GM21367 (cell line): Measurements from ENCODE around the gene HIVEP3.

Experiments used
- ATAC-seq: cut with Tn5 transposase; IDR thresholded peaks from one replicate; pipeline ENCODE4 v1.9.1; 2021; ENCODE audit not compliant: unreplicated experiment

Gene HIVEP3

DNA sequence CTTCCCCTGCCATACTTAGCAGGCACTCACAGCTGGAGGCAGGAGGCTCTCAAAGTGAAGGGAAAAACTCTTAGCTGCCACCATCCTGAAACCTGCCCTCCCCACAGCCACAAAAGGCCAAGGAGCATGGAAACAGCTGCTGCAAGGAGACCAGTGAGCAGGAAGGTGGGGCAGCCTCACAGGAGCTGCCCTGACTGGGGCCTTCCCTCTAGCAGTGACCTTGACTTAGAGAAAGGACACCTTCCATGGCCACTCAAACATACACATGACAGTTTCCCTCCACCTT lies 126.3 kb downstream of the HIVEP3 start:
- ATAC-seq = no peak

DNA sequence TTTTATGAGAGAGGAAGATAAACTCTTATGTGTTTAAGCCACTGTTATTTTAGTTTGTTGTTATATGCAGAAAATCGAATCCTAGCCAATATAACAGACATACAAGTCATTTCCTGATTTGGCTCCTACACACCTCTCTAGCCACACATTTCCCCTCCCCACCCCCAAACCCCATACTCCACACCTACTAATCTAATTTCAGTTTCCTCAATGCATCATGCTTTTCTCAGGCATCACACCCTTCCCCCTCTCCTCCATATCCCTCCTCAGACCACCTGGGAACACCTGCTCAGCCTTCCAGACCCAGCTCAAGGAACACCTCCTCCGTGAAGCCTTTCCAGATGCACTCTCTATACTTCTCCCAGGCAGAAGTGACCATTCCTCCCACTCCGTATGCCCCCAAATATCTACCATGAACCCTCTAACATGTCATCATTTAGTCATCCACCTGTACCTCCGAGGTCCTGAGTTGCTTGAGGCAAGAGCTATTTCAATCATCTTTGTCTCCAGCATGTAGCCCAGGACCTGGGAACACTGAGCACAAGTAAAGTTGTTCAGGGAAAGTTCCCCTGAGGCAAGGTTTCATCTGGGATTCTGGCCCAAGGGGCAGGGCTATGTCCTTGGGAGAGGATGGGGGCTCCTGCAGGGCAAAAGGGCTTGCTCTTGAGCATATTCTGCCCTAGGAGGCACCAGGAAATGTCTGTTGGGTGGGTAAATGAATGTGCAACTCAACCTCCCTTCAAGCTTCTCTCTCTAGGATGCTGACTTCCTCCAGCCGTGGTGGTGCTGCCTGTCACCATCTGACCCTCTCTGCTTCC lies 126.8 kb downstream of the HIVEP3 start:
- no peak for ATAC-seq

DNA sequence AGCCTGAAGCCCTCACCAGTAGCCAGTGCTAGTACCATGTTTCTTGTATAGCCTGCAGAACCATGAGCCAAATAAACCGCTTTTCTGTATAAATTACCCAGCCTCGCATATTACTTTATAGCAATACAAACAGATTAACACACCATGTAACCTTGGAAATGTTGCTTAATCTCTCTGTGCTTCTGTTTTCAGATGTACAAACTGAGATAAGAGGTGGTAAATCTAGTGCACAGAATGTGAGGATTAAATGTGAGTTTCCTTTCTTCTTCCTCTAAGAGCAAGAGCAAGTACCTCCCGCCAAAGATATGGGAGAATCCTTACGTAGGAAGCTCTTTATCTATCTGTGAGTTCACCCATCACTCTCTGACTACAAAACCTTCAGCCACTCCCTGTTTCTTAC lies 128.4 kb downstream of the HIVEP3 start:
- no peak for ATAC-seq

DNA sequence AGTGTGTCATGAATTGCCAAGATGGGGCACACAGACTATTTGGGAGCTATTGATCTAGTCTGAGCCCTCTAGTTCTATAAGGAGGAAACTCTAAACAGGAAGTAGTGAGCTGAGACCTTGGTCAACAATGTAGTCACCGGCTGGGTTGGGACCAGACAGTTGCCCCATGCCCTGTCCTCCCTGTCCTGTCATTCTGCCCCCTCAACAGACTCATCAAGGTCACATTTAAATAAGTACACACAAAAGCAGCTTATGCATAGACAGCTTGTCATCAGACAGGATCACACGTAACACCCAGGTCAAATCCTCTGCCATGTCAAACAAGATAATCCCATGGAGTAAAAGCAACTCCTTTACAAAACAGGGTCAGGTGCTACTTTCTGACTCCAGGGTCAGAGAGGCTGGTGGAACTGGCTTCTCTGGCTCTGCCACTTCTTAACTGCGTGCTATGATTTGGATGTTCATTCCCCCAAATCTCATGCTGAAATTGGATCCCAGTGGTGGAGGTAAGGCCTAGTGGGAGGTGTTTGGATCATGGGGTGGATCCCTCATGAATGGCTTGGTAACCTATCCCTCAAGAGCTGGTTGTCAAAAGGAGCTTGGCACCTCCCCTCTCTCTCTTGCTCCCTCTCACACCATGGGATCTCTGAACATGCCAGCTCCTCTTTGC lies 128.9 kb downstream of the HIVEP3 start:
- ATAC-seq = no peak

DNA sequence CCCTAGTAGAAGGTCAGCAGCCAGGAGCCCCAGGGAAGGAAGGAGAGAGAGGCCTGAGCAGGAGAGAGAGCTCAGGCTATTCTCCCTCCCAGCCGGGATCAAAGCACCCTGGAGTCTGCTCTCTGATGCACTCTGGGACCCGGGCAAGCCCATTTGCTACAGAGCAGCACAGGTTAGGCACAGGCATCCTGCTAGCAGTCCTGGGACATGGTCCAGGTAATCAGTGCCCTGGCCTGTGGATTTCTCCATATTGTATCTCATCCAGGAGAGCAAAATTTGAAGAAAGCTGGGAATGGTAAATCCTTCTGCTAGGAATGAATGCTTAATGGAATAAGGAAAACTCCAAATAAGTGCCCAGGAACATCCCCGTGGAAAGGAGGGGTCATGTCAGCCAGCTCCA lies 130.3 kb downstream of the HIVEP3 start:
- ATAC-seq = no peak

DNA sequence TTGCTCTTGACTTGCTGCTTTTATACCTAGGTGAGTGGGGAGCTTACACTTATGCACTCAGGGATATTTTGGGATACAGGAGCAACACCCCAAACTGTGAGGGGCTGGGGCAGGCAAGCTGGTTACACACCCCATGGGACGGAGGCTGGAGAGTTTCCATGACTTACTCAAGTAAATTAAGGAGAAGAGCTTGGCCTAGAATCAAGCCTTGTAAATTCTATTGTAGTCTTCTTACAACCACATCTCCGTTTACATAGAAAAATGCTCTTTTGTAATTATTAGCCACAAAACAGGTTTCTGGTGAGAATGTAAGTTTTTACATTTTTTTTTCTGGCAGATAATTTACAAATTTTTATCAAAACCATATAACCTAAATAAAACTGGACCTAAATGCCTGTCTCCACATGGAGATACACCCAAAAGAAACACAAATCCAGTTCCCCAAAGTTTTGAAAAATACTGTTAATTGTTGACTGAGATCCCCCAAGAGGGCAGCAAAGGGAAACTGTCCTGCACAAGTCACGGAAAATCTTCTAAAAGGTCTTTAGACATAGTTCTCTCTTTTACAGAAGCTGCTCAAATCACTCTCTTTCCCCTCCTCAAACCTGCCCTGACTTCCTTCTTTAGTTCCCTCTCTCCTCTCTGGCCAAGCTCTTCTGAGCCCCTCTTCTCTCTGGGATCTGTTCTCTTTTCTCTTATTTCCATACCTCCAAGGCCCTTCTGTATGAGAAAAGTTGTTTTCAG lies 134.0 kb downstream of the HIVEP3 start:
- no peak for ATAC-seq

DNA sequence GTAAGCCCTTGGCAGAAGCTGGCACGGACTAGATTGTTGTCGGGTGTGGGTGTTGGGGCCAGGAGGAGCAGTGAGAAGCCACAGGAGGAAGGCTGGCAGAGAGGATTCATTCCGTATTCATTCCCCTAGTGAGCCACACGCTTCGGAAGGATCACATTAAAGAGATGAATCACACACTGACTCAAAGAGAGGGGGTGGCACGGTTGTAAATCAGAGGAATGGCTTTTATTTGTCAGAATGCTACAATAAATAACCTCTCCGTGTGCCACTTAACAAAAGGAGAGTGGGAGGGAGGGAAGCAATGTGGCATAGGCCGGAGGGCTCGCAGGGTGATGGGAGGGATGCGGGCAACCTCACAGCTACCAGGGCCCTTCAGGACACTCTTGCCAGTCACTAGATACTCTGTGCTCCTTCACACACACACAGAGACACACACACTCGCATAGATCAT lies 135.5 kb downstream of the HIVEP3 start:
- ATAC-seq = no peak

DNA sequence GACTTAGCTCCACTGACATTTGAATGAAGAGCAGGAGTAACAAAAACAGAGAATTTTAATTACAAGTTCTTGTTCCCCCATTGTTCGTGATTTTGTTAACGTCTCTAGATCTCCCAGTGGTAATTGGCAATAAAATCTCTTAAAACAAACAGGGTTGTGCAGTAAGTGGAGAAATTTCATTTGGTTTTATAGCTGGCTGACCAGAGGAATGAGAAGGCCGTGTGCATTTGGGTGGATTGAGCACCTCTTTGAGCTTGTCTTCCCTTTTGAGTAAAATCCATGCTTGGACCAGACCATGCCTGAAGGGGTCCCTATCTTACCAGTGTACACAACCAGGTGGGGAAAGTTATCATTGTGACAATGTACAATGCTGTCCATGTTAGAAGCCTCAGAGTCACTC lies 137.8 kb downstream of the HIVEP3 start:
- ATAC-seq = no peak

DNA sequence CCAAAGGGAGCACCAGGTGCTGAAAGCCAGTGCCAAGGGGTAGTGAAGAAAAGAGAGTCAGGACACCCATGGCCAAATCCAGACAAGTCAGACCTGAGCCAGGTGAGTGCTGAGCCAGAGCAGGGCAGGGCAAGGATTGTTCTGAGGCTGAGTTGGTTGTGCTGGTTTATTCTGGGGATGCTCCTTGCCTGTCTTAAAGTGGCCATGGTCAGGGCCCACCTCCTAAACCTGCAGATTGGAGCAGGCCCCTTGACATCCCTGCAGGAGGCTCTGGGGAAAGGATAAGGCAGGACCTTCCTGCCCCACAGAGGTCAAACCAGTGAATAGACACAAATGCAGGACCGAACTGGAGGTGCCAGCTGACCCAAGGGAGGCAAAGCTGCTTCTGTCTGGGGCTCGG lies 138.4 kb downstream of the HIVEP3 start:
- ATAC-seq = no peak

DNA sequence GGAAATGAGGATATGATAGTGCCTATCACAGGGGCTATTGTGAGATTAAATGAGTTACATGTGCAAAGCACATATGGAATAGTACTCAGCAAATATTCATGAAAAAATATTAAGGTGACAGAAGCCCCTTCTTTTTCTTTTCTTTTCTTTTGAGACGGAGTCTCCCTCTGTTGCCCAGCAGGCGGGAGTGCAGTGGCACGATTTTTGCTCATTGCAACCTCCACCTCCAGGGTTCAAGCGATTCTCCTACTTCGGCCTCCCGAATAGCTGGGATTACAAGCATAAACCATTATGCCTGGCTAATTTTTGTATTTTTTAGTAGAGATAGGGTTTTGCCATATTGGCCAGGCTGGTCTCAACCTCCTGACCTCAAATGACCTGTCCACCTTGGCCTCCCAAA lies 139.4 kb downstream of the HIVEP3 start:
- no peak for ATAC-seq

DNA sequence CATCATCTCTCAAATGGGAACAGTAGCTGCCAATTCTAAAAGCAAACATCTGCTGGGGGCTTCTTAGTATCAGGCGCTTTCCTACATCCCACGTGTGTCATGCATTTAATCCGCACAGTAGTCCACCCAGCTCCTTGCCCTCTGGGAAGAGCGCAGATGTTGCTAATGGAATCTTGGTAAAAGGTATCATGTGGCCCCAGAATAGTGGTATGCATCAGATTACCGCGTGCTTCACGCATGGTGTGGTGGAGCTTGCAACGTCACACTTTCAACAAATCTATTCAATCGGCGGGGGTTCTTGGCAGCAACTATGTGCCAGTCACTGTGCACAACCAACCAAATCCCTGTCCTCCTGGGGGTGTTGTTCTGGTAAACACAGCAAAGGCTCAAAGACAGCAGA lies 141.0 kb downstream of the HIVEP3 start:
- ATAC-seq = no peak

DNA sequence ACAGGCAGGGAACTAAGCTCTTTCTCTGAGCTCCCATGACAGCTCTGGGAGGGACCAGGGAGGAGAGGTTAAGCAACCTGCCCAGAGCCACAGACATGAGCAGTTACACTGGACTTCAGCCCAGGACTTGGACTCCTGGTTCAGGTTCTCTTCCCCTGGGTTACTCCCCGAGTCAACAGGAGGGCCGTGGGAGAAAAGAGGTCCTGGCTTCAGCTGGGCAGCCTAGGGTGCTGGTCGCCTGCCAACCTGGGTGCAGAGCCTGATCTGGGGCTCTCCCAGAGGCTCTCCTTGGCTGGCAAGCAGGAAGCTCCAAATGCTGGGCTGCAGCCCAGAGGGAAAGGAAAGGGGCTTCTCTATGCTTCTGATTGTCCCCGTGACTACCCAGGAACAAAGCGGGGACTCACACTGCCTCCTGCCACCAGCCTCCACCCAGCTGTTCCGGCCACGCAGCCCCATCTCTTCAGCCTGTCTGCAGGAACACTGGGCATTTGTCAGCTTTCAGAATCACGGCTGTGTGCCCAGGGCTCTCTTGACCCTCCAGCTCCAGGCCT lies 141.8 kb downstream of the HIVEP3 start:
- no peak for ATAC-seq

DNA sequence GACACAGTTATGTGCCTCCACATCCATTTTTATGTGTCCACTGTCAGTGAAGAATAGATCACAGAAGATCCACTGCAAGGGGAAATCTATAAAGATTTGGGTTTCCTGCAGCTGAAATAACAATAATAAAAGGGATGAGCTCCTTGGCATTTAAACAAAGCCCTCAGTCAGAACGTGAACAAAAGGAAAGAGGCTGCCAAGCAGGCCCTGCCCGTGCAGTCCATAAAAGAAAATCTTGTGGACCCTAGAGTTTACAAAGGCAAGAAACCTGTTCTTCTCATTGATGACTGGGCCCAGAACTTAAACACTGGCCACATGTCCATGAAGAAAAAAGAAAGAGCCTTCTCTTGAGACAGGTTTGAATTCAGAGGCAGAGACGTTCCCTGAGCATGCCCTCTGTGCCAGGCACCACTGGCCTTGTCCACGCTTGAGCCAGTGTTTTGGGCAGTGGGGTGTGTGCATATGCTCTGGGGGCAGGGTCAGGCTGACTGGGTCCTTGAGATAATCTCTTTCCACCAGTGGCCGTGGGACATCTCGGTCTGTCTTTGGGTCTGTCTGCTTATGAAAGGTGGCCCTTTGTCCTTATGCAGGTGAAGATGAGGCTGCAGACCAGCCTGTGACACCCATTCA lies 142.7 kb downstream of the HIVEP3 start:
- ATAC-seq = no peak

DNA sequence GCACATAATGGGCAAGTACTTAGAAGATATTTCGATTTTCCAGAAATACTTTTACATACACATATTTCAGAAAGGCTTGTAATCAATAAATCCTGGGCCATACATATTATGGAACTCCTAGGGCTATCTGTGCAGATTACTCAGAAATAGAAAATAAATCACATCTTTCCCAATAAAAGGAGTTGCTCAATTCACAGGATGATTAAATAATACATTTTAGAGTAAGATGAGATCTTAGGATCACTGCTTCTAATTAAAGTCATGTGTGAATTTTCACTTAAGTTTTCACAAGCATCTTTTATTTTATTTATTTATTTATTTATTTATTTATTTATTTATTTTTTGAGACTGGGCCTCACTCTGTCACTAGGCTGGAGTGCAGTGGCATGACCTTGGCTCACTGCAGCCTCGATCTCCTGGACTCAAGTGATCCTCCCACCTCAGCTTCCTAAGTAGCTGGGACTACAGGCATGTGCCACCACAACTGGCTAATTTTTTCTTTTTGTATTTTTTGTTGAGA lies 144.2 kb downstream of the HIVEP3 start:
- ATAC-seq = no peak

DNA sequence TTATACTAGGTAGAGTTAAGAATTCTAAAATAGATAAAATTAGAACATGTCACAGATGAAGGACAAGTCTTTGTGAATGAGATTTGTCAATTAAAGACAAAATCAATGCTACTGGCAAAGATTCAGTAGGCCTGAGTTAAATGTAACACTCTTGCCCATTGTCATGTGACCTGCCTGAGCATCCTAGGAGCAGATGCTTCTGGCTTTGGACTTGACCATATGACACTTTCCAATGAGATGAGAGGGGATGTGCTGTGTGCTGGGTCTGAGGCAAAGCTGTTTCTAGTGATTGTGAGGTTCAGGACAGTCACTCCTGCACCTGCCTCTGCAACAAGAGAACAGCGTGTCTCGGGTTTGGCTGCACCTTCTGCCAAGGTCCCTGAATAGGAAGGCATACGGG lies 144.9 kb downstream of the HIVEP3 start:
- ATAC-seq = no peak

DNA sequence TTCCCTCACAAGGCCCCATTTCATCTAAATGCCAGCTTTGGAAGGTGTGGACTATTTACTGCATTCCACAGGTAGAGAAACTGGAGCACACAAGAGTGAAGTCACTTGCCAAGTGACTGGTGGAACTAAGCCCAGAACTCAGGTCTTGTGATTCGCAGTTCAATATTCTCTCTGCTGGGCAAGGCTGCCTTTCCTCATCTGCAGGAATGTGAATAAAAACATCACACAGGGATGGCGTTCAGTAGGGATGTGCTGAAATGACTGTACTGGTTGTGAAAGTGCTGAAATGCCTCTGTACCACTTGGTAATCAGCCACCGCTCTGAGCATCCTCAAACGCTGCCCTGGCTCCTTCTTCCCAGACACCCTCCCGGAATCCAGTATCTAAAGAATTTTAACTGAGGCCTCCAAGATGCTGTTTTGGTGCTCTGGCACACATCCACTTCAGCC lies 145.6 kb downstream of the HIVEP3 start:
- ATAC-seq = no peak

DNA sequence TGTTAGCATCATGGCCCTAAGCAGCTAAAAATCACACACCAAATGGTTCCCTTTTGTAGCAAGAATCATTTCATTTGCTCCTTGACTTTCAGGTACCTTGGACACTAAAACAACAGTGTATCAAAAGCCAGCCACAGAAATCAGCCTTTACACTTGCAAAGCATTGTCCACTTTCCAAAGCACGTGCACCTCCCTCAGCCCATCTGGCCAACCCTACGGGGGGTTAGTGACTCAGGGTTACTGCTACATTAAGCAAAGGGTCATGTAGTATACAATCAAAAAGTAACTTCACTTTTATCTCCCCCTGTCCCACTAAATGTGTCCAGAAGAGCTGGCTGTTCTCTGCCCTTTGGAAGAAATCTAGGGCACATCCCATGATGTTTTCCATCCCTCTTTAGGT lies 149.7 kb downstream of the HIVEP3 start:
- no peak for ATAC-seq

DNA sequence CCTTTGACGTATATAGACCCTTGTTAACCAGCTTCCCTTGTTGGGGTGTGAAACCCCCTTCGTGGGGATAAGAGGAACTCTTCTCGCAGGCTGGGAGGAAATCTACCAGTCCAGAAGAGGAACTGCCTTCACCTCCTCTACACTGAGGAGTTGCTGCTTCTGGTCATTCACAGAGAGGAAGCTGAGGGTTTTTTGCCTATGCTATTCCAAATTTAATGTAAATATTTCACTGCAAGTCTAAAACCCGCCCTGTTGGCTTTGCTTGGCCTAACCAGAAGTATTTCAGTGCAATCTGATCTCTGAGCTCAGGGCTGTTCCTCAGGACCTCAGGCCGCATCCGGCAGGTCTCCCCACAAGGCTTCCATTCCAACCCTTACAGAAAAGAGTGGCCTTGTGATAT lies 150.1 kb downstream of the HIVEP3 start:
- ATAC-seq = no peak

DNA sequence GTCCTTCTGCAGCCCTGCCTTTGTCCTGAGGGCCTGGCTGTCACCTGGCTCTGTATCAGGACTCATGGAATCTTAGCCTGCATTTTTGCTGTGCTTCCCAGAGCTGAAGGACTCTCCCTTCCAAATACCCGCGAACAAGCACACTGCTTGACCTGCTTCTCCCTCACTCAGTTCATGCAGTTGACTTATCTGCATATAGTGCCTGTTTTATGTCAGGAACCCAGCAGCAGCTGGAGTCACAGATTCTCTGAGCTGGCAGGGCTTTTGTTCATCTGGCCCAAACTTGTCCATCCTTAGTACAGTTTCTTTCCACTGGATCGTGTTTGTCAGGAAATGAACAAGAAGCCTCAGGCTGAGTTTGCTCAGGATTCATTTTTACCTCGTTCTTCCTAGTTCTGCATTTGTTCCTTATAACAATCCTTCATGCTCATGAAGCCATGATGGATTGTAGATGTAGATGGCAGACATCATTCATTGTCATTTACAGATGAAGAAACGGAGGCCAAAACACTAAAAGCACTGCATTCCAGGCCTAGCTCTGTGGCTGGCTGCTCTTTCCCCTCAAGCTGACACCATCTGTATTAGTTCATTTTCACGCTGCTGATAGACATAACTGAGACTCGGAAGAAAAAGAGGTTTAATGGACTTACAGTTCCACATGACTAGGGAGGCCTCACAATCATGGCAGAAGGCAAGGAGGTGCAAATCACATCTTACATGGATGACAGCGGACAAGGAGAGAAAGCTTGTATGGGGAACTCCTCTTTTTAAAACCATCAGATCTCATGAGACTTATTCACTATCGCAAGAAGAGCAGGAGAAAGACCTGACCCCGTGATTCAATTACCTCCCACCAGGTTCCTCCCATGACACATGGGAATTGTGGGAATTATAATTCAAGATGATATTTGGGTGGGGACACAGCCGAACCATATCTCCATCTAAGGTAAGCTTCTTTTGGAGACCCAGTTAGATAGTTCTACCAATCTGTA lies 150.9 kb downstream of the HIVEP3 start:
- ATAC-seq = no peak

DNA sequence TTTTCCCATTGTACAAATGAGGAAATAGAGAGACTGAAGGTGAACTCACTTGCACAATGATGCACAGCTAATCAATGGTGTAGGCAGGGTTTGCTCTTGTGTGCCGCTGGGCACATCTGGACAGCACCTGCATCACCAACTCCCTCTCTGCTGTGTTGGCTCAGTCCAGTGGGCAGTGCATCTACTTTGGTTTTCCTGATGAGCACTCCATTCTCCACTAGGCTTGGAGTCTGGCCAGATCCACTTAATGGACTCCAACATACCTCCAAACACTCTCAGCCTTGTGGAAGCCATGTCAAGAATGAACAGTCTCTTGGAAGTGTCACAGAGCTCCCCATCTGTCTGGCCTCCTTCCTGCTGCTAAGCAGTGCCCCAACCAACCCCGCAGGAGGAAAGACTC lies 152.2 kb downstream of the HIVEP3 start:
- ATAC-seq = no peak
